ENCODE results near the gene PLA2G4D. TPM values are rescaled to one million over a fixed set of nuclear protein-coding genes. Genes with fewer than 3 reads are reported as not detected.

PLA2G4D gene
- total and polyA plus RNA-seq, 9 donors, result 0.04 to 0.22 (median 0.08) TPM; not detected in 2

GRCh38 chr15:42108189-42108588, 13.8 kb upstream of the PLA2G4D start:
- H3K9me3 ChIP-seq (replicated peaks; ENCODE audit: control insufficient read depth, low read depth, low read length), result no peaks in the 10 kb centered on the region
- H3K27me3 ChIP-seq (ENCODE audit: control insufficient read depth, insufficient read depth, low read length), result no peaks in the 10 kb centered on the region
- peaks cover 7% of the 10 kb centered on the region for H3K4me1 ChIP-seq (ENCODE audit: control insufficient read depth, insufficient read depth, low read length)
- no peak overlapping the region for H3K27ac ChIP-seq (ENCODE audit: low read length)
- H3K4me3 ChIP-seq (ENCODE audit: low read length), result no peak overlapping the region
- H3K36me3 ChIP-seq (ENCODE audit: control insufficient read depth, insufficient read depth, low read length), result no peaks in the 10 kb centered on the region
- DNase-seq, result no peak

- no peaks in the 10 kb centered on the region for H3K9me3 ChIP-seq (replicated peaks; ENCODE audit: control insufficient read depth, low read depth, low read length)
- WGBS (ENCODE audit: insufficient coverage), result 60% methylated on average over 5 of the region's 7 CpGs
- no peak overlapping the region for H3K27ac ChIP-seq (ENCODE audit: low read length)
- peak; percentile 54 for DNase-seq
- H3K27me3 ChIP-seq (ENCODE audit: control insufficient read depth, insufficient read depth, low read length), result no peaks in the 10 kb centered on the region
- no peak overlapping the region for H3K4me3 ChIP-seq (ENCODE audit: low read length)
- H3K4me1 ChIP-seq (ENCODE audit: control insufficient read depth, insufficient read depth, low read length), result peaks cover 7% of the 10 kb centered on the region
- no peaks in the 10 kb centered on the region for H3K36me3 ChIP-seq (ENCODE audit: control insufficient read depth, insufficient read depth, low read length)
These were observed 13.1 kb upstream of the PLA2G4D start for GRCh38 chr15:42107473-42107872.

- no peak overlapping the region for H3K27ac ChIP-seq (ENCODE audit: low read length)
- no peaks in the 10 kb centered on the region for H3K36me3 ChIP-seq (ENCODE audit: control insufficient read depth, insufficient read depth, low read length)
- DNase-seq, result no peak
- no peaks in the 10 kb centered on the region for H3K9me3 ChIP-seq (replicated peaks; ENCODE audit: control insufficient read depth, low read depth, low read length)
- peaks cover 7% of the 10 kb centered on the region for H3K4me1 ChIP-seq (ENCODE audit: control insufficient read depth, insufficient read depth, low read length)
- H3K4me3 ChIP-seq (ENCODE audit: low read length), result no peak overlapping the region
- no peaks in the 10 kb centered on the region for H3K27me3 ChIP-seq (ENCODE audit: control insufficient read depth, insufficient read depth, low read length)
- 93% methylated on average over 2 of the region's 5 CpGs for WGBS (ENCODE audit: insufficient coverage)
These were observed 11.9 kb upstream of the PLA2G4D start for GRCh38 chr15:42106288-42106687.

- Histone ChIP-seq H3K9me3 (replicated peaks; ENCODE audit: control insufficient read depth, low read depth, low read length) (no peaks in the 10 kb centered on the region), H3K4me1 (ENCODE audit: control insufficient read depth, insufficient read depth, low read length) (peaks cover 7% of the 10 kb centered on the region)
- WGBS (ENCODE audit: insufficient coverage), result 88% methylated on average over 2 of the region's 11 CpGs
These were observed 9.9 kb upstream of the PLA2G4D start for GRCh38 chr15:42104095-42104891.

GRCh38 chr15:42102646-42103235, 8.4 kb upstream of the PLA2G4D start:
- no peak for DNase-seq
- H3K4me1 ChIP-seq (ENCODE audit: control insufficient read depth, insufficient read depth, low read length), result peaks cover 7% of the 10 kb centered on the region
- H3K36me3 ChIP-seq (ENCODE audit: control insufficient read depth, insufficient read depth, low read length), result no peaks in the 10 kb centered on the region
- no CpG with 5 or more reads among the region's 6 CpGs for WGBS (ENCODE audit: insufficient coverage)
- no peaks in the 10 kb centered on the region for H3K9me3 ChIP-seq (replicated peaks; ENCODE audit: control insufficient read depth, low read depth, low read length)
- H3K4me3 ChIP-seq (ENCODE audit: low read length), result no peak overlapping the region
- H3K27ac ChIP-seq (ENCODE audit: low read length), result no peak overlapping the region
- no peaks in the 10 kb centered on the region for H3K27me3 ChIP-seq (ENCODE audit: control insufficient read depth, insufficient read depth, low read length)

More at GRCh38 chr15:42104095-42104891, 9.9 kb upstream of the PLA2G4D start:
- Histone ChIP-seq H3K27me3 (ENCODE audit: control insufficient read depth, insufficient read depth, low read length) (no peaks in the 10 kb centered on the region), H3K27ac (ENCODE audit: low read length) (no peak overlapping the region), H3K4me3 (ENCODE audit: low read length) (no peak overlapping the region), H3K36me3 (ENCODE audit: control insufficient read depth, insufficient read depth, low read length) (no peaks in the 10 kb centered on the region)
- DNase-seq, result no peak

GRCh38 chr15:42101861-42102260, 7.5 kb upstream of the PLA2G4D start:
- no peak overlapping the region for H3K27ac ChIP-seq (ENCODE audit: low read length)

GRCh38 chr15:42100021-42100800, 5.8 kb upstream of the PLA2G4D start:
- 65% methylated on average over 5 of the region's 8 CpGs for WGBS (ENCODE audit: insufficient coverage)
- Histone ChIP-seq H3K27me3 (ENCODE audit: control insufficient read depth, insufficient read depth, low read length) (no peaks in the 10 kb centered on the region), H3K9me3 (replicated peaks; ENCODE audit: control insufficient read depth, low read depth, low read length) (no peaks in the 10 kb centered on the region), H3K36me3 (ENCODE audit: control insufficient read depth, insufficient read depth, low read length) (no peaks in the 10 kb centered on the region), H3K4me1 (ENCODE audit: control insufficient read depth, insufficient read depth, low read length) (peaks cover under 1% of the 10 kb centered on the region), H3K27ac (ENCODE audit: low read length) (no peak overlapping the region), H3K4me3 (ENCODE audit: low read length) (no peak overlapping the region)
- DNase-seq, result no peak

More at GRCh38 chr15:42101861-42102260, 7.5 kb upstream of the PLA2G4D start:
- H3K4me3 ChIP-seq (ENCODE audit: low read length), result no peak overlapping the region
- no peak for DNase-seq
- no CpG with 5 or more reads among the region's 1 CpG for WGBS (ENCODE audit: insufficient coverage)
- no peaks in the 10 kb centered on the region for H3K36me3 ChIP-seq (ENCODE audit: control insufficient read depth, insufficient read depth, low read length)
- H3K4me1 ChIP-seq (ENCODE audit: control insufficient read depth, insufficient read depth, low read length), result peaks cover 3% of the 10 kb centered on the region
- H3K27me3 ChIP-seq (ENCODE audit: control insufficient read depth, insufficient read depth, low read length), result no peaks in the 10 kb centered on the region
- no peaks in the 10 kb centered on the region for H3K9me3 ChIP-seq (replicated peaks; ENCODE audit: control insufficient read depth, low read depth, low read length)

- no peaks in the 10 kb centered on the region for H3K9me3 ChIP-seq (replicated peaks; ENCODE audit: control insufficient read depth, low read depth, low read length)
- no peak overlapping the region for H3K27ac ChIP-seq (ENCODE audit: low read length)
- DNase-seq, result no peak
- WGBS (ENCODE audit: insufficient coverage), result 73% methylated on average over 3 of the region's 5 CpGs
- H3K27me3 ChIP-seq (ENCODE audit: control insufficient read depth, insufficient read depth, low read length), result no peaks in the 10 kb centered on the region
- no peak overlapping the region for H3K4me3 ChIP-seq (ENCODE audit: low read length)
- H3K36me3 ChIP-seq (ENCODE audit: control insufficient read depth, insufficient read depth, low read length), result no peaks in the 10 kb centered on the region
- H3K4me1 ChIP-seq (ENCODE audit: control insufficient read depth, insufficient read depth, low read length), result peaks cover 17% of the 10 kb centered on the region
These were observed 2.7 kb upstream of the PLA2G4D start for GRCh38 chr15:42097018-42097417.

GRCh38 chr15:42093966-42094365, 396 bp downstream of the PLA2G4D start:
- DNase-seq, result no peak
- 87% methylated on average over 3 of the region's 7 CpGs for WGBS (ENCODE audit: insufficient coverage)
- Histone ChIP-seq H3K4me3 (ENCODE audit: low read length) (no peak overlapping the region), H3K4me1 (ENCODE audit: control insufficient read depth, insufficient read depth, low read length) (peaks cover 21% of the 10 kb centered on the region), H3K9me3 (replicated peaks; ENCODE audit: control insufficient read depth, low read depth, low read length) (no peaks in the 10 kb centered on the region), H3K27me3 (ENCODE audit: control insufficient read depth, insufficient read depth, low read length) (no peaks in the 10 kb centered on the region), H3K27ac (ENCODE audit: low read length) (no peak overlapping the region), H3K36me3 (ENCODE audit: control insufficient read depth, insufficient read depth, low read length) (no peaks in the 10 kb centered on the region)
